Tongue (tissue), 2 donors: Measurements from ENCODE around the gene NLGN4Y. TPM values are rescaled to one million over a fixed set of nuclear protein-coding genes. Genes with fewer than 3 reads are reported as not detected.

ENCODE experiments used
- DNase-seq: peaks from one replicate; pipeline ENCODE4 v3.0.0-alpha.2; 2015
- total RNA-seq: library from RNA; depleted of rRNA; stranded (reverse); fragments of >200 nt; gene quantifications from one replicate; pipeline ENCODE4 v1.2.3, GENCODE V29; 2014

NLGN4Y gene
- total RNA-seq, 1 donor from 2014 or later, result not detected

DNA sequence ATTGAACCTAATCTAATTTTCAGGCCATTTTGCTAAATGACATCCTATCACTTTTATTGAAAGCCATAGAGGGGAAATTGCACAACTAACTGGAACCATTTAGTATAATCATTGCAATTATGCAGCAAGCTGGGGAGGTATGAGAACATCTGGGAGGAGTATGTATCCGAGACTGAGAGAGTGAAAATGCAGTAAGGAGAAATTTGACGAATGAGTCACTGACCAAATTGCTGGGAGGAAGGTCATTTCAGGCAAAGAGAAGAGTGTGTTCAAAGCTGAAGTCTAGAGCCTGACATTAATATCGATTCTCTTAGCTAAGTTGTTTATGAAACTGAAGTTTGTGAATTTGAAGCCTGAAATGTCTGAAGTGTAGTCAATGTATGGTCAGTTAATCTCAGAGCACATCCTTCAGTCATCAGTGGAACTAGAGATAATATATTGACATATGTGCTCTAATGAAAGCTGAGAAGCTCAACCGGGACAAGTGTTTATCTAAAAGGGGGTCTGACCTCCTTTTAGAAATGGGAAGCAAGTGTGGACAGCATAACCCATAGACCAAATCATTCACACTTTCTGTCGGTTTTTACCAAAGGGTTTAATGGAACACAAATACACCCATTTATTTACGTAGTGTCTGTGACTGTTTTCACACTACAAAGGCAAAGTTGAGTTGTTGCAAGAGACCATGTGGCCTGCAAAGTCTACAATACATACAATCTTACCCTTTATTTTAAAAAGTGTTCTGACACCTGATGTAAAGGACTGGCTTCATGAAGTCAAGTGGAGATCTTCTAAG lies 120.0 kb downstream of the NLGN4Y start:
- peak; percentile 1 for DNase-seq

DNA sequence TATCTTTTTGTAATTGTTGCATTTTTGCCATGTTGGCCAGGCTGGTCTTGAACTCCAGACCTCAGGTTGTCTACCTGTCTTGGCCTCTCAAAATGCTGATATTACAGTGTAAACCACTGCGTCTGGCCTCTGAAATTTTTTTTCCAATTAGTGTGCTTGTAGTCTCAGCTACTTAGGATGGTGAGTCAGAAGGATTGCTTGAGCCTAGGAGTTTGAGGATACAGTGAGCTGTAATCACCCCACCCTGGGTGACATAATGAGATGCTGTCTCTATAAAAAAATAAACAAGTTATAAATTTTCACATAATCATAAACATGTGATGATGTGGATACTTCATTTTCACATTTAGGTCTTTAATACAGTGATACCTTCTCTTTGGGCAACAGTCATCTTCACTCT lies 154.9 kb downstream of the NLGN4Y start:
- no peak for DNase-seq

DNA sequence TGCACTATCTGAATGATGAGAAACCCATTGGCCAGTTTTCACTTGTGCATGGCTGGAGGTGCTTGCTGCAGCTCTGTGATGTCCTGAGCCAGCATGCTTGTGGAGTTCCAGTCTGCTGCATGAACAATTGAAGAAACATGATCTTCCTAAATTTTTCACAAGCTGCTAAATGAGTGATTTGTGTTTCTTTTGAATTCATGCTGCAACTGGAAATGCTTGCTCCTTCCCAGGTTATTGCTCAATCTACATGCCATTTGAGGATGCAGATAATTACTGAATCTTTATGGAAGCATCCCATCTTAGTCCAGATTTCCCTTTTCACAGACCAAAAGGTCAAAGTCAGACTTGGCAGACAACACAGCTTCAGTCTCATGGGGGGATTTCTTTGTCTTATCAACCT lies 170.2 kb downstream of the NLGN4Y start:
- no peak for DNase-seq

DNA sequence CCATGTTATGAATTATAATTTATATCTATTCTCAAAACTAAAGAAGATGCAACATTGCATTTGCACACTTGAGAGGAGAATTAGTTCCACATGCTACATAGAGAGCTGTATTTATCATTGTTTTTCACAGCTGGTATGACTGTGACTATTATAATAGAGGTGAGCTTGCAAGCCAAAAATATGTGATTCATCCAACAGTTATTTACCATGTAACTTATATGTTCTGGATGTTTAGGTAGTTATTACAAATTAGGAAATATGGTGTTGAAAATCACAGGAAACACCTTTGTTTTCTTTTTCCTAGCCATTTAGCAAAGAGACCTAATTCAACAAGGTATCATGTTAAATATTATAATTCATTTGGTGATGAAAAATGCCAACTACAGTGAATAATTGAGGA lies 183.8 kb downstream of the NLGN4Y start:
- DNase-seq, result no peak

DNA sequence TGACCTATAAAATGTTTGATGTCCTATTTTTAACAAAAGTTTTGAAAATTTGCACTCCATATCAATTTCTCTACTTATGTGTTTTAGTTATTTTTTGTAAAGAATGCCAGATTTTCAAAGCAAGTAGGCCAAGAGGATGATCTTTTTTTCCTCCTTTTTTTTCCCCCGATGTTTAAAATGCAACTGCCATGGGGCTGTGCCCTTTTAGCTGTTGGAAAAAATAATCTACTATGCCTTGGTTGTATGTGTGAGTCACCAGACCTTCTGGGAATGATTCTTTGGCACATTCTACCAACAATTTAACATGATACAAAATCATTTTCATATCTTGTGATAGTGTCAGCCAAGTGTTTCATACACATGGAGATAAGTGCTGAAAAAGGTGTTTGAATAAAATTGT lies 217.3 kb downstream of the NLGN4Y start:
- no peak for DNase-seq

DNA sequence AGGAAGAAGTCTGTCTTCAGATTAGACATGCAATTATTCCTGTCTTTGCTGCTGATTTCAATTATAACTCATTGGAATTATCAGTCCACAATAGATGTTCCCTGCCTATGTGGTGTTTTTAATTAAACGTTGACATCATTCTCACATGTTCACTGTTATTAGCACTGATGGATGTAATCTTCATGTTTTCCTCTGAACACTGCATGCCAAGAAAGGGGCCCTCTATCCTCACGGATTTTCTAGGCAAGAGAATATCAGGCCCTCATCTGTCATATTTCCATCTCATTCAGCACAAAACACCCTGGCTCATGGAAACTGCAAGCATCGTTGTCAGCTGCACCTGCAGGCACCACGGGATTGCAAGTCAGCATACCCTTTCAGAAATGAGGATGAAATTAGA lies 224.0 kb downstream of the NLGN4Y start:
- peak; percentile 2 for DNase-seq

DNA sequence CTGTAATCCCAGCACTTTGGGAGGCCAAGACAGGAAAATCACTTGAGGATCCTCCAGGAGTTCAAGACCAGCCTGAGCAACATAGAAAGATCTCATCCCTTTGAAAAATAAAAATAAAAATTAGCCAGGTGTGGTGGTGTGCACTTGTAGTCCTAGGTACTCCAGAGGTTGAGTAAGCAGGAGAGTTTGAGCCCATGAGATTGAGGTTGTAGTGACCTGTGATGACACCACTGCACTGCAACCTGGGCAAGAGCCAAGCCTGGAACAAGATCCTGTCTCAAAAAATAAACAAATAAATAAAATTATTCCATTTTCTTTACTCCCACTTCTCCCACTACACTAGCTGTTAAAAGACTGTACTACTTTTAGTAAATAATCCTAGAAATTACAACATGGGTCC lies 231.2 kb downstream of the NLGN4Y start:
- DNase-seq, result no peak

DNA sequence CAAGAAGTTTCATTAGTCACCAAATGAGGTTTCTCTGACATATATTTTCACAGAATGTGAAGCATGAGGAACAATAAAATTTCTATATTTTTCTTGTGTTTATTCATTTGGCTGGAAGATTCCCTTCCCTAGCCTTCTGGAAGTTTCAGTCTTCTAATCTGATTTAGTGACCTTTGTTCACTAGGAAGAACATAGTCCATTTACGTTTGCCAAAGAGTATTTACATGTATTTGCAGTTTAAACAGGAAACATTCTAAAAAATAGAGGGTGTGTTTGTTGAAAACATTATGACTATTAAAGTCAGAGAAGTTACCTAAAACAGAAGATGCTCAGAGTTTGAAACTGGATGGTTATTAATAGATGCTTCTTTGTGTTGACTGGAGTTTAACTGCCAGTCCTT lies 238.6 kb downstream of the NLGN4Y start:
- no peak for DNase-seq

DNA sequence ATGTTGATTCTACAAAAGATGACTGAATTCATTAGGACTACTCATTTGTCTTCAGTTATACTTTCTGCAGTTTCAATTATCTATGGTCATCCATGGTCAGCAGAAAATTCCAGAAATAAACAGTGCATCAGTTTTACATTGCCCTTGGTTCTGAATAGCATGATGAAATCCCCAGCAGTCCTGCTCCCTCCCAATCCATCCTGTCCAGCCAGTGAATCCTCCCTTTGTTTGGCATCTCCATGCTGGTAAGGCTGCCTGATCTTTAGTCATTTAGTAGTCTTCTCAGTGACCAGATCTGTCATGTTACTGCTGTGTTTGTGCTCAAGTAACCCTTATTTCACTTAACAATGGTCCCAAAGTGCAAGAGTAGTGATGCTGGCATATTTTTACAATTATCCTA lies 239.3 kb downstream of the NLGN4Y start:
- no peak for DNase-seq

DNA sequence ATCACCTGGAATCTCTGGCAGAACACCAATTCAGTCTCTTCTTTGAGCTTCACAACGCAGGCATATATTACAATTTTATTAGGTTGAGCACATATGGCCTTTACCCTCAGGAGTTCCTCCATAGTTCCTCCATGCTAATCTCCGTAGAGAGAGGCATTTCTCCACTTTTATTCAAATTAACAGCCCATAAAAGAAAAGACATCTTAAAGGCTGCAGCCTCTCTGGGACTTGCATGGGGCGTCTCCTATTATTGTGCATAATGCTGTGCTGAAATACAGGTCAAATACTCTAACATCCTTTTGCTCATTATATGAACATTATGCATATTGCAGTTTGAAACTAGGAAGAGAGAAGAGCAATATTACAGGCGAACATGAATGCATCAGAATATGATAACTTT lies 253.9 kb downstream of the NLGN4Y start:
- DNase-seq, result no peak

DNA sequence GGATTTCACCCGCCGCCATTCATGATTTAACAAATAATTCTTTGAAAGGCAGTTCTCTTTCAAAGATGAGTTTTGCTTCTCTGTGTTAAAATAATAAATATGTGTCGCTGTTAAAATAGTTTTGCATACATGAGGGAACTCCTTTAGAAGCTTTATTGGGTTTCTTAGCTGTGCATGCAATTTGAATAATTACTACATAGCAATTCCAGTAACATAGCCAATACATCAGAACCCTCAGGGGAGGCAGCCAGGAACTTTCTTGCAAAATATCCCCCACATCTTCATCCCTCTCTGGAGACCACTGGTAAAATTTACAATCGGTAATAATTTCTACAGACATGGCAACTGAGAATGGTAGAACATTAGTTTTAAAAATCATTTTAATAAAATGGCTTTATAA lies 268.8 kb downstream of the NLGN4Y start:
- no peak for DNase-seq

DNA sequence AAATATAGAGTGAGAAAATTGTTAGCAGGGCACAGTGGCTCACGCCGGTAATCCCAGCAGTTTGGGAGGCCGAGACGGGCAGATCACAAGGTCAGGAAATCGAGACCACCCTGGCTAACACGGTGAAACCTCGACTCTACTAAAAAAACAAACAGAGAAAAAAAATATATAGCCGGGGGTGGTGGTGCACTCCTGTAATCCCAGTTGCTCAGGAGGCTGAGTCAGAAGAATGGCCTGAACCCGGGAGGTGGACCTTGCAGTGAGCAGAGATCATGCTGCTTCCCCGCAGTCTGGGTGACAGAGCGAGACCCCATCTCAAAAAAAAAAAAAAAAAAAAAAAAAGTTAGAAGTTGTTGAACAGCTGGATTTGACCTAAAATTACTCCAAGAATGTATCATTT lies 269.3 kb downstream of the NLGN4Y start:
- DNase-seq, result no peak

DNA sequence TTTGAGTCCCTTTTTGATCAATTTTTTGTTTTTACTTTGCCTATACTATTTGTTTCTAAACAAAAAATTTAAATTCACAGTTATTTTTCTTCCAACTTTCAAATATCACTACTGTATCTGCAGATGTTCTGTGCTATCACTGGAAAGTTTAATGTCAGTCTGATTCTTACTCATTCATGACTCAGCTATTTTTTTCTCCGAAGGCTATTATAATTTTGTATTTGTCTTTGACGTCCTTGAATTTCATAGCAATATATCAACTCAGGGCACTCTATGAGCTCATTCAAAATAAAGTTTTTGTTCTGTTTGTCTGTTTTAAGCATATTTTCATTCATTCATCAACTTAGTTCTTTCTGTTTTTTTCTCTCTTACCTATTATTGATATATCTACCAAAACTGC lies 273.7 kb downstream of the NLGN4Y start:
- DNase-seq, result no peak

DNA sequence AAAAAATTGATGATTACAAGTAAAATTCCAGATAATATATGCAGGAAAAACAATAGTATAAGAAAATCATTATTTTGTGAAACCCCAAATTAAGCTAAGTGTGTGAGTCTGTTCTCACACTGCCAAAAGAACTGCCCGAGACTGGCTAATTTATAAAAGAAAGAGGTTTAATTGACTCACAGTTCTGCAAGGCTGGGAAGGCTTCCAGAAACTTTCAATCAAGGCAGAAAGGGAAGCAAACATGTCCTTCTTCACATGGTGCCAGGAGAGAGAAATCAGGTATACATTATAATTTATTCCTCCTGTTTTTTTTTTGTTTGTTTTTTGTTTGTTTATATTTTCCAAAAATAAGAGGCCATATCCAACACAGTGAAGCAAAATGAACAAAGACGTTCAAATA lies 276.8 kb downstream of the NLGN4Y start:
- DNase-seq, result no peak

DNA sequence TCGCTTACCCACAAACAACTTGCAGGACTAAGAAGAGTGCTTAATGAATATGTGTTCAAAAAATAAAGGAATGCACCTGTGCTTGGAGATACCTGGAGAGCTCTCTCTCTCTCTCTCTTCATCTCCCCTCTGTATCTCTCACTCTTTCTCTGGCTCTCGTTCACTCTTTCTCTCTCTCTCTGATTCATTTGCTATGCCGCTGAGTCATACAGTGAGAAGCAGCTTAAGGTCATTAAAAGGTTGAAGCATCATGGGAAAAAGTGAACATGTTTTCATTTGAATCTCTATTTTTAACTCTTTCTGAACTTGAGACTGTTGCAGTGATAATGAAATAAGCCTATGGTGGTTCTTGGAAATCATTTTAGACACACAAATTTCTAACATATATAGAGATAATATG lies 277.8 kb downstream of the NLGN4Y start:
- DNase-seq, result no peak

DNA sequence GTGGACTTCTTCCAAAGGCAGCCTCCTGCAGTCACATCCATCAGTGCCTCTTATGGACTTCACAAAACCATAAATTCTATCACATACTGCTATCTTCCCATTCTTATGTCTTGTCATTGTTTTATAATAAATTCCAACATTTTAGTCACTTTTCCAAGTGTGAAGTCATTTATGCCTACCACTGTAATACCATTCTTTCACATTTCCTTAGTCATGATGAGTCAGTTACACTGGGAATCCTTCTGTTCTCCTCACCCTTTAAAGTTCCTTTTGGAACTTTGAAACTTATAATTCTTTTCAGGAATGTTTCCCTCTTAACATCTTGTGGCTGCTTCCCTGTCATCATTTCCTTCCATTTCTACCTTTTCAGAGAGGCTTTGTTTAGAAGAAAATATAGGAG lies 279.7 kb downstream of the NLGN4Y start:
- no peak for DNase-seq

DNA sequence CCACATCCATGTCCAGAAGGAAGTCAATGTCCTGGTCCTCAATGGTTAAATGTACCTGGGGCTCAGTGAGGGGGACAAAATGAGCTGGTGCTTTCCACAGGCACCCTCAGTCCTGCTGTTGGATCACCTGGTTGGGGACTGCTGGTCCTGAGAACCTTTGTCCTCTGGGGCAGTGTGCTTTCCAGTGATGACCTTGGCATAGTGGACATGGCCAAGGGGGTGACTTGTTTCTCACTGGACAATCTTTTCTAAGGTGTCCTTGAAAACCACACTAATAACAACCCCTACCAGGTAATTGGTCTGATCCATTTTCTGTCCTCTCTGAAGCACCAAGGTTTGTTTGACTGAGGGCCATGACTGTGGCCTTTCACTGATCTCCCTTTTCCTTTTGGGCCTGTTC lies 294.1 kb downstream of the NLGN4Y start:
- no peak for DNase-seq

DNA sequence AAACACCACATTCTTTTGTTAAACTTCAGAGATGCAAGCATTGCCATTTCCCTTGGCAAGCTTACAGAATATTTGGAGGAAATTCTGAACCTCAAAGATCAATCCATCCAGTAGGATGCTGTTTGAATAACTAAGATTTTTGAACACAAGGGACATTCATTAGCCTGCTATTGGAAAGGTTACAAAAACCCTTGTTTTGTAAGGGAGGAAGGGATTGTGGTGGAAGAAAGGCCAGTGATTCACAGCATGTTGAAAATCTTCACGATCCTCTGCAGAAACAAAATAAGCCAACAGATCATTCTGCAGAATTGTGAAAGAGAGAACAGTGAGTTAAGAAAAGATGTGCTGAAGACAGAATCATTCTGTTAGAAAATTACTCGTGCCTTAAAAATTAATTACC lies 297.9 kb downstream of the NLGN4Y start:
- no peak for DNase-seq

DNA sequence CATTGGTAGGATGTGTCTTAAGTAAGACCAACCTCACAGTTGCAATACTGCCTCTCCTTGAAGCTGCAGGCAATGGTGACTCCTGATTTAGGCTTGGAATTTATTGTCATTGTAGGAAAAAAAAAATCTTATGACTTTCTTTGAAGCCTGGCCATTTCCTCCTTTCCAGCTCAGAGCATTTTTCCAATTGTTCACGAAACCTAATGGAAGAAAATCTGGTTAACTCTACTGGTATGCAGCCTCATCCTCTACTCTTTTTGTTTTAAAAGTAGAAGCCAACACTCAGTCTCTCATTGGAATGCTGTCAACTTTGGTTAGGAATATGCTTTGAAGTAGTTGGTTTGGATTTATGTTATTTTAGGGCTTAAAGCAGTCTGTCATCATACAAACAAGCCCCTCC lies 298.6 kb downstream of the NLGN4Y start:
- DNase-seq, result no peak

DNA sequence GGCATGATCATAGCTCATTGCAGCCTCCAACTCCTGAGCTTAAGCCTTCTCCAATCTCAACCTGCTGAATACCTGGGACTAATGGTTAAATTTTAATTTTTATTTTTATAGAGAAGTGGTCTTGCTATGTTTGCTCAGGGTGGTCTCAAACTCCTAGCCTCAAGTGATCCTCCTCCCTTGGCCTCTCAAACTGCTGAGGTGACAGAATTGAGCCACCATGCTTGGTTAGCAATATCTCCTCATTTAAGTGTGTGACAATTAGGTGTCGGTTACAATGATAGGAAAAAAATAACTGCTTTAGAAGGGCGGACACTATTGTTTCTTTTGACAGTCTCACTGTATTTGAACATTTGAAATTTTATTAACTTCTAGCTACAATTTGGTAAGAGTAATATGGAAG lies 300.3 kb downstream of the NLGN4Y start:
- no peak for DNase-seq

DNA sequence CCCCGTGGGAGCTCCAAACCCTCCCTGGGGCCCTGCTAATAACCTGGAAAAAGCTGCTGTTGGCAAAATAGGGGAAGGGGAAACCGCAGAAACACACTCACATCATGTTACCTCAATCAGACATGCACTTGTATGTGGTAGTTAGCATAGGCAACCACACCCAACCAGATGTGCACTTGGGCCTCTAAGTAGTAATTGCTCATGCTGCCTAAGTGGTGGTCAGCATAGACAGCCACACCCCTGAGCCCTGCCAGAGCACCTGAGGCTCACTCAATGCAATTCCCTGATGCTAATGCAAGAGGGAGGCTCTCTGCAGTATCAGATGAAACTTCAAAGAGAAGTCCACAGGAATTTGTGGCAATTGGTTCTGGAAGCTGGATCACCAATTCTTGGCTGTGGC lies 301.4 kb downstream of the NLGN4Y start:
- no peak for DNase-seq

DNA sequence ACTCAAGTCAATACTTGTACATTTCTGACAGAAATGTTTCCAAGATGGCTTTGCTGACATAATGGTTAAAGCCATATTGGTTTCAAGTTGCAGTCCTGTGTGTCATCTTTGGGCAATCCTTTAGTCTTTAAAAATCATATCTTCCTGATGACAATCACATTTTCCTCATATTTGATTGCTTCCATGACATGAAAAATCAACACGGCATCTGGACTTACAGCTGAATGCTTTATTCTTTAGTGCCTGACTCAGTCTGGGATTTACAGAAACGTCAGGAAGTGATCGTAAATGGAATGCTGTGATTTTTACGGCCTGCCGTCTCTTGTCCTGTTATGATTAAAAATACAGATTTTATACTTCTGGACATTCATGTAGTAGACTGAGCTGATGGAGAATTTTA lies 304.2 kb downstream of the NLGN4Y start:
- DNase-seq, result peak; percentile 8

DNA sequence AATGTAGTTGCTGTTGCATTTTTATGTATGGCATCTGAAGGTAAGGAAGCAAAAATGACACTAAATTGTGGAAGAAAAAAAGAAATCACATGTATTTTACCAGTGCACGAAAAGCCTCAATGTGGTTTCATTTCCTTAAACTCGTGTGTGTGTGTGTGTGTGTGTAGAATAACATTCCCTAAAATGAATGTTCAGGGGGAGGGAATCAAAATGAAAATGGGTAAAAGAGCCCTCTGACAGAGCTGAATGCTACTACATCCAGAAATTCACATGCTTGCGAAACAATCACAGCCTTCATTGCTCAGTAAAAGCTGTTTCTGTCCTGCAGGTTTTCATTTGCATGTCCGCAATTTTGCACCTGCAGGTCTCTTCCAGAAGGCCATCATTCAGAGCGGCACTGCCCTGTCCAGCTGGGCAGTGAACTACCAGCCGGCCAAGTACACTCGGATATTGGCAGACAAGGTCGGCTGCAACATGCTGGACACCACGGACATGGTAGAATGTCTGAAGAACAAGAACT lies 305.1 kb downstream of the NLGN4Y start:
- DNase-seq, result no peak
